AG04449 (cell line): ENCODE measurements around the gene SKOR2.
"Not testable (repeated sequence)": the region's sequence is repeated elsewhere in the genome, so short reads cannot be mapped to it uniquely, and the experiment has no call there.

Experiments
- CTCF ChIA-PET: fragments of 350-600 bp; formaldehyde crosslinking; extraction: SDS; loops from one replicate; lab custom pipeline; 2021; ENCODE audit warnings: antibody characterized with exemption; lab: Yijun Ruan, JAX
- POLR2A ChIA-PET: fragments of 400-600, 350-600 bp; formaldehyde crosslinking; extraction: SDS; loops from one replicate; lab custom pipeline; 2020; ENCODE audit warnings: antibody characterized with exemption, inconsistent platforms; lab: Yijun Ruan, JAX
- DNase-seq: peaks from one replicate; pipeline ENCODE4 v3.0.0-alpha.2; 2010; ENCODE audit warnings: low read depth, low spot score
- H3K4me3 ChIP-seq: 2 replicates; pipeline ENCODE4 v1.5.1; 2011; ENCODE audit warnings: low read depth, mild to moderate bottlenecking, control low read depth, low read length
- CTCF ChIP-seq: IDR thresholded peaks from one replicate; pipeline ENCODE4 v1.5.1; 2011; ENCODE audit warnings: mild to moderate bottlenecking, moderate library complexity, low read length, control low read depth, inconsistent platforms; ENCODE audit not compliant: insufficient read depth; ENCODE audit errors: missing control alignments

The SKOR2 gene

GRCh38 chr18:47163241-47163640 is 88.2 kb downstream of the SKOR2 start:
- ChIA-PET POLR2A (interaction anchor here (1.9 kb wide), 1 partner anchor 14 kb away, joined by 6 read pairs; no protein-coding TSS in a partner anchor), CTCF (interaction anchor here (1.4 kb wide), 1 partner anchor 14 kb away, joined by 5 read pairs; no protein-coding TSS in a partner anchor)
- no peak for TF ChIP-seq CTCF
- peak; percentile 24 for DNase-seq
- no peak overlapping the region for H3K4me3 ChIP-seq

GRCh38 chr18:47160256-47160655 is 91.2 kb downstream of the SKOR2 start:
- H3K4me3 ChIP-seq: no peak overlapping the region
- no peak for TF ChIP-seq CTCF
- DNase-seq: no peak
- ChIA-PET POLR2A (no interaction called here), CTCF (no interaction called here)

- POLR2A ChIA-PET, H3K4me3 ChIP-seq, DNase-seq, CTCF ChIA-PET: not testable (repeated sequence)
Observed at GRCh38 chr18:47158404-47158803, 93.1 kb downstream of the SKOR2 start.
